BJ (cell line): ENCODE measurements around the gene EPAS1. TPM values are rescaled to one million over a fixed set of nuclear protein-coding genes. Genes with fewer than 3 reads are reported as not detected.

Experiments used
- CTCF ChIA-PET: fragments of 350-600 bp; formaldehyde crosslinking; extraction: SDS; loops from one replicate; lab custom pipeline; 2021; ENCODE audit warnings: antibody characterized with exemption, inconsistent platforms; lab: Yijun Ruan, JAX
- POLR2A ChIA-PET: fragments of 300-600 bp; sonication (Branson Sonifier 250); formaldehyde crosslinking; extraction: SDS; loops from one replicate; lab custom pipeline; 2021; ENCODE audit warnings: antibody characterized with exemption; lab: Charles Lee
- DNase-seq: peaks from one replicate; pipeline ENCODE4 v3.0.0-alpha.2; 2011; ENCODE audit warnings: low read depth
- H3K27me3 ChIP-seq: 2 replicates; pipeline ENCODE4 v1.6.0; 2011; ENCODE audit warnings: low read length; ENCODE audit not compliant: control insufficient read depth, insufficient read depth
- H3K36me3 ChIP-seq: 2 replicates; pipeline ENCODE4 v1.5.1; 2011; ENCODE audit warnings: low read length; ENCODE audit not compliant: control insufficient read depth, insufficient read depth
- H3K4me3 ChIP-seq: 2 replicates; pipeline ENCODE4 v1.5.1; 2011; ENCODE audit warnings: low read depth, mild to moderate bottlenecking, control low read depth, low read length
- polyA plus RNA-seq: library from polyadenylated mRNA; depleted of rRNA; stranded (reverse); fragments of >200 nt; gene quantifications from 2 replicates; pipeline ENCODE4 v1.2.3, GENCODE V29; 2011
- TF ChIP-seq, protein P1 (sequence below): IDR thresholded peaks from 2 replicates; pipeline ENCODE4 v1.5.1; 2011; ENCODE audit warnings: low read depth, mild to moderate bottlenecking, control low read depth, inconsistent platforms, low read length, moderate library complexity; ENCODE audit not compliant: insufficient read depth

EPAS1 gene
- polyA plus RNA-seq, 1 experiment, result 531 TPM

- Histone ChIP-seq H3K27me3 (no peaks in the 10 kb centered on the region), H3K4me3 (no peak overlapping the region), H3K36me3 (0 out of 2 replicates have a peak, but pooled peaks cover 2% of the 10 kb centered on the region)
- ChIA-PET CTCF (interaction anchor here (0.9 to 1.2 kb wide), 4 partner anchors 9 to 256 kb away, joined by 3 read pairs; no protein-coding TSS in a partner anchor), POLR2A (no interaction called here)
- TF ChIP-seq, protein P1, sequence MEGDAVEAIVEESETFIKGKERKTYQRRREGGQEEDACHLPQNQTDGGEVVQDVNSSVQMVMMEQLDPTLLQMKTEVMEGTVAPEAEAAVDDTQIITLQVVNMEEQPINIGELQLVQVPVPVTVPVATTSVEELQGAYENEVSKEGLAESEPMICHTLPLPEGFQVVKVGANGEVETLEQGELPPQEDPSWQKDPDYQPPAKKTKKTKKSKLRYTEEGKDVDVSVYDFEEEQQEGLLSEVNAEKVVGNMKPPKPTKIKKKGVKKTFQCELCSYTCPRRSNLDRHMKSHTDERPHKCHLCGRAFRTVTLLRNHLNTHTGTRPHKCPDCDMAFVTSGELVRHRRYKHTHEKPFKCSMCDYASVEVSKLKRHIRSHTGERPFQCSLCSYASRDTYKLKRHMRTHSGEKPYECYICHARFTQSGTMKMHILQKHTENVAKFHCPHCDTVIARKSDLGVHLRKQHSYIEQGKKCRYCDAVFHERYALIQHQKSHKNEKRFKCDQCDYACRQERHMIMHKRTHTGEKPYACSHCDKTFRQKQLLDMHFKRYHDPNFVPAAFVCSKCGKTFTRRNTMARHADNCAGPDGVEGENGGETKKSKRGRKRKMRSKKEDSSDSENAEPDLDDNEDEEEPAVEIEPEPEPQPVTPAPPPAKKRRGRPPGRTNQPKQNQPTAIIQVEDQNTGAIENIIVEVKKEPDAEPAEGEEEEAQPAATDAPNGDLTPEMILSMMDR, result no peak
- DNase-seq, result no peak
Measured at GRCh38 chr2:46318579-46319460, 21.6 kb downstream of the EPAS1 start.

DNA sequence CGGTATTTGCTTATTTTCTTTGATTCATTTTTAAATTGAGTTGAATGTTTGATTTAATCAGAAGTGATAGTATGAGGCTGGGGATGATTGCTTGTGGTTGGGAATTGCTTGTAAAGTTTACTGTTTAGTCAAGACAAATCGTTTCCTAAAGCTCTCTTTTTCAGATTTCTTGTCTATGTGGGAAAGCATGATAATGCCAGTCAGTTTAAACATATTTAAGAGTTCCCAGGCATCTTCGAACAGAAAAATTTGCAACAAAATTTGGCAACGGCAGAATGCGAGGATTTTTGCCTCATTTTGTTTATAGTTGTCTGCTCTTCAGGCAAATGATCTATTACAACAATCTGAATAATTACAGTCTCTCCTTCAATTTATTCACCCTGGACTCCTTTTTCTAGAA lies 22.5 kb downstream of the EPAS1 start:
- 0 out of 2 replicates have a peak, but pooled peaks cover 2% of the 10 kb centered on the region for H3K36me3 ChIP-seq
- TF ChIP-seq, protein P1, result no peak
- CTCF ChIA-PET, result interaction anchor here (1.2 kb wide), 1 partner anchor 256 kb away, joined by 3 read pairs; no protein-coding TSS in a partner anchor
- H3K27me3 ChIP-seq, result no peaks in the 10 kb centered on the region
- DNase-seq, result no peak
- H3K4me3 ChIP-seq, result no peak overlapping the region
- POLR2A ChIA-PET, result no interaction called here

- Histone ChIP-seq H3K4me3 (no peak overlapping the region), H3K36me3 (0 out of 2 replicates have a peak, but pooled peaks cover 2% of the 10 kb centered on the region), H3K27me3 (no peaks in the 10 kb centered on the region)
- POLR2A ChIA-PET, result no interaction called here
- CTCF ChIA-PET, result no interaction called here
- TF ChIP-seq, protein P1, result no peak
- DNase-seq, result no peak
Measured at GRCh38 chr2:46320141-46320567, 22.9 kb downstream of the EPAS1 start.

- TF ChIP-seq, protein P1, result no peak
- H3K36me3 ChIP-seq, result no peaks in the 10 kb centered on the region
- no peak overlapping the region for H3K4me3 ChIP-seq
- POLR2A ChIA-PET, result no interaction called here
- H3K27me3 ChIP-seq, result no peaks in the 10 kb centered on the region
- no peak for DNase-seq
- CTCF ChIA-PET, result no interaction called here
Measured at GRCh38 chr2:46323730-46324129, 26.5 kb downstream of the EPAS1 start.

GRCh38 chr2:46325182-46325928 lies 28.1 kb downstream of the EPAS1 start:
- Histone ChIP-seq H3K27me3 (no peaks in the 10 kb centered on the region), H3K36me3 (no peaks in the 10 kb centered on the region), H3K4me3 (no peak overlapping the region)
- DNase-seq, result no peak
- TF ChIP-seq, protein P1, result no peak
- POLR2A ChIA-PET, result no interaction called here
- CTCF ChIA-PET, result interaction anchor here (0.7 kb wide), 1 partner anchor 9 kb away, joined by 3 read pairs; no protein-coding TSS in a partner anchor
